ENCODE data around the gene C3orf22. TPM values are rescaled to one million over a fixed set of nuclear protein-coding genes. Genes with fewer than 3 reads are reported as not detected.

The C3orf22 gene
- total RNA-seq, 1 experiment from 2014 or later = not detected

Other genes with a start within 250 kb of the C3orf22 start
- 0.03 and 0.50 TPM in 2 replicates for gene KLF15, start 201.5 kb downstream of the C3orf22 start, total RNA-seq (2014; rRNA removed; shearing (Covaris generic))
- gene CFAP100, start 164.0 kb downstream of the C3orf22 start, total RNA-seq (2014; rRNA removed; shearing (Covaris generic)) = not detected in 2 replicates
- gene ZXDC, start 83.0 kb downstream of the C3orf22 start, total RNA-seq (2014; rRNA removed; shearing (Covaris generic)) = 7.0 and 14.0 TPM in 2 replicates
- gene UROC1, start 41.2 kb downstream of the C3orf22 start, total RNA-seq (2014; rRNA removed; shearing (Covaris generic)) = not detected in 2 replicates
- not detected in 2 replicates for gene CHST13, start 34.8 kb downstream of the C3orf22 start, total RNA-seq (2014; rRNA removed; shearing (Covaris generic))
- gene TXNRD3, start 96.2 kb upstream of the C3orf22 start, total RNA-seq (2014; rRNA removed; shearing (Covaris generic)) = 6.0 and 7.4 TPM in 2 replicates
- gene CHCHD6, start 145.3 kb upstream of the C3orf22 start, total RNA-seq (2014; rRNA removed; shearing (Covaris generic)) = 15.9 and 21.7 TPM in 2 replicates